HepG2 (cell line): ENCODE results near the gene FGFR2. TPM values are rescaled to one million over a fixed set of nuclear protein-coding genes. Genes with fewer than 3 reads are reported as not detected.

ENCODE experiments used
- ATAC-seq: fragments of 200-7000 bp; cut with Tn5 transposase; 3 replicates; pipeline ENCODE4 v1.9.1; 2020; ENCODE audit warnings: mild to moderate bottlenecking, moderate library complexity
- BruUV-seq: library from RNA; stranded (reverse); fragments of 400-500 nt; replicated peaks from 2 replicates; lab custom pipeline; 2021; lab: Mats Ljungman, UMichigan
- CTCF ChIA-PET: fragments of 300-600 bp; formaldehyde crosslinking; extraction: SDS; loops from one replicate; lab custom pipeline; 2021; ENCODE audit warnings: low total read pairs, inconsistent platforms, low intra/inter-chr PET ratio; lab: Yijun Ruan, JAX
- POLR2A ChIA-PET: fragments of 350-600 bp; sonication (Branson Sonifier 250); formaldehyde crosslinking; loops from one replicate; lab custom pipeline; 2020; ENCODE audit warnings: antibody characterized with exemption, inconsistent platforms; lab: Yijun Ruan, JAX
- DNase-seq: peaks from one replicate; pipeline ENCODE4 v3.0.0-alpha.2; 2015; ENCODE audit warnings: low spot score
- FAIRE-seq: peaks from 3 replicates; lab custom pipeline; 2011; peaks lifted over from hg19 to GRCh38; lab: Jason Lieb, UNC
- H2AFZ ChIP-seq: one replicate; pipeline ENCODE4 v1.6.1; 2011; ENCODE audit warnings: low read length, inconsistent platforms
- H3K27ac ChIP-seq: fragments of 300-600 bp; 3 replicates; pipeline ENCODE4 v1.8.0; 2011; ENCODE audit warnings: mixed run types, mild to moderate bottlenecking, mixed read lengths, low read length, inconsistent platforms; ENCODE audit not compliant: insufficient read depth; ENCODE audit errors: extremely low read length
- H3K27me3 ChIP-seq, 2 experiments: fragments of 200-600 bp in 1 of 2; 2 replicates in 1 of 2; 3 replicates in 1 of 2; pipeline versions ENCODE4 v1.6.0 to v1.8.0; 2011; ENCODE audit warnings: low read length in 2 of 2, mild to moderate bottlenecking in 2 of 2, moderate library complexity in 2 of 2, inconsistent platforms in 1 of 2; ENCODE audit not compliant: insufficient read depth in 2 of 2, control insufficient read depth in 1 of 2
- H3K36me3 ChIP-seq, 2 experiments: fragments of 200-600 bp in 1 of 2; replicated peaks in 1 of 2; 2 replicates in 1 of 2; 3 replicates in 1 of 2; pipeline versions ENCODE4 v1.5.1 to v1.8.0; 2011; ENCODE audit warnings: low read length in 2 of 2, inconsistent platforms in 1 of 2; ENCODE audit not compliant: insufficient read depth in 2 of 2, control insufficient read depth in 1 of 2
- H3K4me1 ChIP-seq: 2 replicates; pipeline ENCODE4 v1.5.1; 2012; ENCODE audit warnings: low read length, inconsistent platforms; ENCODE audit not compliant: insufficient read depth
- H3K4me2 ChIP-seq: 2 replicates; pipeline ENCODE4 v1.6.0; 2011; ENCODE audit warnings: low read depth, low read length, inconsistent platforms
- H3K4me3 ChIP-seq, 3 experiments: fragments of 200-600 bp in 1 of 3; sonication (generic), shearing (Covaris generic) in 1 of 3; replicated peaks in 1 of 3; 2 replicates each; pipeline ENCODE4 v1.5.1; 2011 to 2016; ENCODE audit warnings: low read length in 3 of 3, inconsistent platforms in 2 of 3, low read depth in 2 of 3, mild to moderate bottlenecking in 2 of 3, control low read depth in 1 of 3, mixed read lengths in 1 of 3; ENCODE audit not compliant: insufficient read depth in 1 of 3
- H3K79me2 ChIP-seq: one replicate; pipeline ENCODE4 v1.6.1; 2011; ENCODE audit warnings: low read length, inconsistent platforms; ENCODE audit not compliant: insufficient read depth
- H3K9ac ChIP-seq: 2 replicates; pipeline ENCODE4 v1.6.0; 2011; ENCODE audit warnings: mild to moderate bottlenecking, low read depth, low read length, inconsistent platforms; ENCODE audit not compliant: insufficient read depth
- H3K9me3 ChIP-seq: 2 replicates; pipeline ENCODE4 v1.5.1; 2012; ENCODE audit warnings: mild to moderate bottlenecking, low read length
- H4K20me1 ChIP-seq: 2 replicates; pipeline ENCODE4 v1.6.0; 2011; ENCODE audit warnings: inconsistent platforms, mild to moderate bottlenecking, low read length, moderate library complexity; ENCODE audit not compliant: insufficient read depth
- ATAD3A ChIP-seq: sonication (generic); formaldehyde crosslinking; IDR thresholded peaks from 2 replicates; pipeline ENCODE4 v1.4.0; 2020; ENCODE audit warnings: missing genetic modification reagents
- HHEX ChIP-seq: IDR thresholded peaks from 2 replicates; pipeline ENCODE4 v1.6.1; 2016; ENCODE audit warnings: control low read depth
- HIC2 ChIP-seq: sonication (generic); formaldehyde crosslinking; IDR thresholded peaks from 2 replicates; pipeline ENCODE4 v1.9.0; 2022; ENCODE audit warnings: low read depth, missing genetic modification reagents
- LCORL ChIP-seq, 2 experiments: fragments of 450-650 bp in 1 of 2; sonication (generic) in 1 of 2; formaldehyde crosslinking in 1 of 2; IDR thresholded peaks; 2 replicates each; pipeline versions ENCODE4 v1.5.0 to v1.6.1; 2017 to 2020; ENCODE audit warnings: antibody characterized with exemption in 1 of 2, missing genetic modification reagents in 1 of 2
- MED8 ChIP-seq: sonication (generic); formaldehyde crosslinking; IDR thresholded peaks from 2 replicates; pipeline ENCODE4 v1.8.1; 2023; ENCODE audit warnings: mild to moderate bottlenecking, missing genetic modification reagents; ENCODE audit not compliant: insufficient replicate concordance
- NFKB2 ChIP-seq: sonication (generic); formaldehyde crosslinking; IDR thresholded peaks from 2 replicates; pipeline ENCODE4 v1.4.0; 2020; ENCODE audit warnings: missing genetic modification reagents, borderline replicate concordance
- NR3C1 ChIP-seq: sonication (generic); formaldehyde crosslinking; IDR thresholded peaks from 2 replicates; pipeline ENCODE4 v1.4.0; 2020; ENCODE audit warnings: missing genetic modification reagents
- PLSCR1 ChIP-seq: sonication (generic); formaldehyde crosslinking; IDR thresholded peaks from 2 replicates; pipeline ENCODE4 v1.5.0; 2020; ENCODE audit warnings: missing genetic modification reagents, mild to moderate bottlenecking, borderline replicate concordance
- PTBP1 ChIP-seq: fragments of 200-400 bp; formaldehyde crosslinking; IDR thresholded peaks from 2 replicates; pipeline ENCODE4 v1.6.1; 2018; ENCODE audit warnings: low read length, low read depth; ENCODE audit not compliant: poor library complexity, severe bottlenecking
- RARG ChIP-seq: sonication (generic); formaldehyde crosslinking; IDR thresholded peaks from 2 replicates; pipeline ENCODE4 v1.4.0; 2020; ENCODE audit warnings: low read depth, mild to moderate bottlenecking, missing genetic modification reagents
- RFXANK ChIP-seq: IDR thresholded peaks from 2 replicates; pipeline ENCODE4 v1.6.1; 2016
- SSRP1 ChIP-seq: IDR thresholded peaks from 2 replicates; pipeline ENCODE4 v1.6.1; 2016; ENCODE audit warnings: control low read depth
- ZNF207 ChIP-seq: fragments of 450-650 bp; IDR thresholded peaks from 2 replicates; pipeline ENCODE4 v1.6.1; 2016; ENCODE audit warnings: antibody characterized with exemption, borderline replicate concordance
- ZNF317 ChIP-seq: sonication (generic); formaldehyde crosslinking; IDR thresholded peaks from 2 replicates; pipeline ENCODE4 v1.5.0; 2020; ENCODE audit warnings: mild to moderate bottlenecking, missing genetic modification reagents
- ZNF350 ChIP-seq: sonication (generic); formaldehyde crosslinking; IDR thresholded peaks from 2 replicates; pipeline ENCODE4 v1.4.0; 2020; ENCODE audit warnings: mild to moderate bottlenecking, low read depth, missing genetic modification reagents, borderline replicate concordance
- ZNF512 ChIP-seq: sonication (generic); formaldehyde crosslinking; IDR thresholded peaks from 2 replicates; pipeline ENCODE4 v1.4.0; 2020; ENCODE audit warnings: mild to moderate bottlenecking, missing genetic modification reagents
- ZNF547 ChIP-seq: sonication (generic); formaldehyde crosslinking; IDR thresholded peaks from 2 replicates; pipeline ENCODE4 v1.5.1; 2020; ENCODE audit warnings: mild to moderate bottlenecking, missing genetic modification reagents
- ZNF749 ChIP-seq: sonication (generic); formaldehyde crosslinking; IDR thresholded peaks from 2 replicates; pipeline ENCODE4 v1.8.0; 2022; ENCODE audit warnings: mild to moderate bottlenecking, missing genetic modification reagents, moderate library complexity, borderline replicate concordance
- ZNF891 ChIP-seq: sonication (generic); formaldehyde crosslinking; IDR thresholded peaks from 2 replicates; pipeline ENCODE4 v1.5.0; 2020; ENCODE audit warnings: mild to moderate bottlenecking, missing genetic modification reagents
- WGBS: methylation state at CpG from one replicate; pipeline ENCODE4 v1.1.6; 2017; ENCODE audit warnings: low lambda C conversion rate; 5-methylcytosine and 5-hydroxymethylcytosine counted together
- in situ Hi-C: cut with HindIII; loops from 2 replicates; pipeline ENCODE4 v1.10.0; 2017; ENCODE audit warnings: low pct_unique_long_range_greater_than_20kb; ENCODE audit not compliant: extremely low pct_ligation_motif_present
- intact Hi-C: fragments of 100-400 bp; cut with micrococcal nuclease; formaldehyde crosslinking; loops from one replicate; pipeline ENCODE4 v1.10.0; 2022; ENCODE audit not compliant: unreplicated experiment
- polyA plus RNA-seq, 8 experiments: library from polyadenylated mRNA; depleted of rRNA in 3 of 8; stranded (reverse) in 7 of 8; unstranded in 1 of 8; fragments of >200 nt; fragmentation: Illumina TruSeq in 4 of 8; extraction: Trizol in 4 of 8; gene quantifications; 2 replicates each; pipeline versions ENCODE4 v1.2.1 to v1.2.3, GENCODE V29; 2011 to 2016; ENCODE audit warnings: low read depth in 4 of 8, missing spikeins in 1 of 8, mixed read lengths in 1 of 8; ENCODE audit not compliant: insufficient read depth in 1 of 8
- total RNA-seq, 5 experiments: library from RNA; depleted of rRNA; stranded (reverse); fragments of >200 nt; fragmentation: Illumina TruSeq; extraction: Trizol; gene quantifications; 2 replicates each; pipeline ENCODE4 v1.2.3, GENCODE V29; 2016; ENCODE audit warnings: low read depth in 1 of 5

FGFR2 gene
- total and polyA plus RNA-seq, 2 of the 13 experiments (the other 11 are each of a cell fraction or from before 2014, with no cell fraction given), result 1.6 to 2.6 TPM

- no peak for DNase-seq
- Histone ChIP-seq H3K4me3 (no peak overlapping the region), H3K9me3 (no peaks in the 10 kb centered on the region), H3K79me2 (no peaks in the 10 kb centered on the region), H3K27me3 (no peaks in the 10 kb centered on the region), H3K9ac (no peak overlapping the region), H3K4me1 (peaks cover 40% of the 10 kb centered on the region), H4K20me1 (no peaks in the 10 kb centered on the region), H3K4me2 (no peak overlapping the region), H3K36me3 (no peaks in the 10 kb centered on the region), H3K27ac (no peak overlapping the region), H2AFZ (no peak overlapping the region)
- ChIA-PET POLR2A (interaction anchor here (1.8 kb wide), 1 partner anchor 17 kb away, joined by 4 read pairs; no protein-coding TSS in a partner anchor), CTCF (no interaction called here)
- in situ Hi-C loops, result no loop called here
- TF ChIP-seq ZNF891 (CRISPR knock-in tag) (no peak), PLSCR1 (CRISPR knock-in tag) (no peak), HHEX (CRISPR knock-in tag) (no peak), ZNF749 (CRISPR knock-in tag) (no peak), ZNF512 (no peak), MED8 (CRISPR knock-in tag) (no peak), NR3C1 (CRISPR knock-in tag) (no peak), ZNF207 (no peak), ATAD3A (no peak), RARG (CRISPR knock-in tag) (no peak), HIC2 (CRISPR knock-in tag) (no peak), NFKB2 (CRISPR knock-in tag) (no peak), SSRP1 (CRISPR knock-in tag) (no peak), ZNF350 (no peak), LCORL (IDR thresholded peaks at IDR 0.05) (no peak), LCORL (CRISPR knock-in tag; IDR thresholded peaks at IDR 0.05) (no peak), RFXANK (CRISPR knock-in tag) (no peak), PTBP1 (no peak), ZNF547 (CRISPR knock-in tag) (no peak), ZNF317 (CRISPR knock-in tag) (no peak)
- BruUV-seq, result no TSS peak
- intact Hi-C loops, result no loop called here
- WGBS, result 54% methylated on average over 4 of the region's 6 CpGs
- FAIRE-seq, result no peak
- no peak for ATAC-seq
Measured at GRCh38 chr10:121540732-121541395, 57.4 kb downstream of the FGFR2 start.
